MM.1S (cell line): ENCODE data around the gene MAPK8IP1.
A peak's percentile ranks its signal among the peaks of the same experiment; 100 is the strongest.

Experiments used
- EZH2 ChIP-seq: fragments of 300-600 bp; sonication (generic); optimal IDR thresholded peaks from 2 replicates; pipeline ENCODE3; 2017; ENCODE audit warnings: low read depth, mild to moderate bottlenecking, antibody characterized with exemption, low read length, mixed read lengths
- EZH2phosphoT487 ChIP-seq: fragments of 300-600 bp; sonication (generic); IDR thresholded peaks from 2 replicates; pipeline ENCODE4 v1.6.1; 2018; ENCODE audit warnings: antibody characterized with exemption, low read length
- TF ChIP-seq, protein P1 (sequence below): fragments of 300-600 bp; sonication (generic); IDR thresholded peaks from 2 replicates; pipeline ENCODE4 v1.5.1; 2016; ENCODE audit warnings: antibody characterized with exemption, low read length, mixed read lengths

GRCh38 chr11:45852712-45853101 lies 32.7 kb upstream of the MAPK8IP1 start:
- no peak for TF ChIP-seq EZH2
- TF ChIP-seq, protein P1, sequence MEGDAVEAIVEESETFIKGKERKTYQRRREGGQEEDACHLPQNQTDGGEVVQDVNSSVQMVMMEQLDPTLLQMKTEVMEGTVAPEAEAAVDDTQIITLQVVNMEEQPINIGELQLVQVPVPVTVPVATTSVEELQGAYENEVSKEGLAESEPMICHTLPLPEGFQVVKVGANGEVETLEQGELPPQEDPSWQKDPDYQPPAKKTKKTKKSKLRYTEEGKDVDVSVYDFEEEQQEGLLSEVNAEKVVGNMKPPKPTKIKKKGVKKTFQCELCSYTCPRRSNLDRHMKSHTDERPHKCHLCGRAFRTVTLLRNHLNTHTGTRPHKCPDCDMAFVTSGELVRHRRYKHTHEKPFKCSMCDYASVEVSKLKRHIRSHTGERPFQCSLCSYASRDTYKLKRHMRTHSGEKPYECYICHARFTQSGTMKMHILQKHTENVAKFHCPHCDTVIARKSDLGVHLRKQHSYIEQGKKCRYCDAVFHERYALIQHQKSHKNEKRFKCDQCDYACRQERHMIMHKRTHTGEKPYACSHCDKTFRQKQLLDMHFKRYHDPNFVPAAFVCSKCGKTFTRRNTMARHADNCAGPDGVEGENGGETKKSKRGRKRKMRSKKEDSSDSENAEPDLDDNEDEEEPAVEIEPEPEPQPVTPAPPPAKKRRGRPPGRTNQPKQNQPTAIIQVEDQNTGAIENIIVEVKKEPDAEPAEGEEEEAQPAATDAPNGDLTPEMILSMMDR, result peak; percentile 65
- no peak for TF ChIP-seq EZH2phosphoT487
